ENCODE results near the gene SLC22A5. TPM values are rescaled to one million over a fixed set of nuclear protein-coding genes. Genes with fewer than 3 reads are reported as not detected.

Gene SLC22A5
- total and polyA plus RNA-seq, 10 of the 15 experiments (the other 5 are each of a cell fraction or from before 2014, with no cell fraction given), result 1.1 to 4.4 (median 2.3) TPM

- ChIA-PET POLR2A (interaction anchor here (0.6 to 10.8 kb wide), 4 partner anchors 17 to 32 kb away, joined by 3 to 128 read pairs (median 51); no protein-coding TSS in a partner anchor), SMC1A (ENCODE audit: uncharacterized antibody, unreplicated experiment) (interaction anchor here (0.8 to 18.8 kb wide), 4 partner anchors 13 to 66 kb away, joined by 3 to 300 read pairs (median 142); partner anchors contain the start of gene IRF1), RAD21 (ENCODE audit: unreplicated experiment) (interaction anchor here (1.1 to 12.5 kb wide), 4 partner anchors 23 to 56 kb away, joined by 3 to 453 read pairs (median 126); partner anchors contain the start of gene IRF1), CTCF (interaction anchor here (1.6 kb wide), 1 partner anchor 23 kb away, joined by 4 read pairs; no protein-coding TSS in a partner anchor)
- Histone ChIP-seq H3K27me3 (replicated peaks in 1 of 2; ENCODE audit: control insufficient read depth in 2 of 2, insufficient read depth in 2 of 2, low read length in 1 of 2) (no peaks in the 10 kb centered on the region), H3K4me1 (ENCODE audit: control insufficient read depth, insufficient read depth, low read length) (peaks cover 53% of the 10 kb centered on the region), H3K79me2 (ENCODE audit: control insufficient read depth, insufficient read depth, low read length) (peaks cover 77% of the 10 kb centered on the region), H3K9me3 (replicated peaks; ENCODE audit: control insufficient read depth, insufficient read depth, low read length) (peaks cover 2% of the 10 kb centered on the region; the same call in 2 of the 3 replicates), H3K27ac (ENCODE audit: control insufficient read depth, insufficient read depth) (no peak overlapping the region), H3K36me3 (ENCODE audit: control insufficient read depth in 2 of 2, insufficient read depth in 2 of 2, low read length in 1 of 2) (peaks cover 6 to 20% of the 10 kb centered on the region in 2 experiments; a peak in 3 of 4 replicates), H2AFZ (ENCODE audit: control insufficient read depth, low read depth, low read length) (no peak overlapping the region), H3K9ac (ENCODE audit: control insufficient read depth, insufficient read depth, low read length) (no peak overlapping the region), H4K20me1 (ENCODE audit: control insufficient read depth, insufficient read depth) (no peaks in the 10 kb centered on the region), H3K4me3 (no peak overlapping the region), H3K4me2 (ENCODE audit: control insufficient read depth, insufficient read depth) (no peak overlapping the region)
- intact Hi-C loops (cut with micrococcal nuclease; ENCODE audit: unreplicated experiment) (no loop called here), in situ Hi-C loops (cut with MboI) (no loop called here)
- TF ChIP-seq ATF2 (IDR thresholded peaks at IDR 0.05; ENCODE audit: low read length) (no peak), RELA (IDR thresholded peaks at IDR 0.05; ENCODE audit: borderline replicate concordance, partially characterized antibody) (no peak), ZZZ3 (IDR thresholded peaks at IDR 0.05; ENCODE audit: control insufficient read depth, insufficient read length, low read depth) (no peak), PRDM15 (CRISPR knock-in tag; IDR thresholded peaks at IDR 0.05) (no peak), POU2F2 (IDR thresholded peaks at IDR 0.05; ENCODE audit: borderline replicate concordance, low read depth, low read length) (no peak), RBBP5 (conservative IDR thresholded peaks at IDR 0.05) (no peak), ESRRA (IDR thresholded peaks at IDR 0.05; ENCODE audit: low read length) (no peak), EED (IDR thresholded peaks at IDR 0.05; ENCODE audit: low read depth) (no peak), RFX5 (IDR thresholded peaks at IDR 0.05; ENCODE audit: low read depth, low read length) (no peak)
- ATAC-seq, result no peak
- FAIRE-seq, result no peak
- no peak for DNase-seq (ENCODE audit: low read depth, low spot score)
- WGBS (ENCODE audit: insufficient coverage, insufficient replicate concordance, low lambda C conversion rate, missing lambda C conversion rate), result 98% methylated on average over 6 of the region's 6 CpGs
- BruUV-seq (replicated peaks), result no TSS peak
Measured at GRCh38 chr5:132433141-132433540, 63.6 kb downstream of the SLC22A5 start.

All from GM12878 (cell line).